Measurements from ENCODE around the gene ARHGEF28.

Gene ARHGEF28

DNA sequence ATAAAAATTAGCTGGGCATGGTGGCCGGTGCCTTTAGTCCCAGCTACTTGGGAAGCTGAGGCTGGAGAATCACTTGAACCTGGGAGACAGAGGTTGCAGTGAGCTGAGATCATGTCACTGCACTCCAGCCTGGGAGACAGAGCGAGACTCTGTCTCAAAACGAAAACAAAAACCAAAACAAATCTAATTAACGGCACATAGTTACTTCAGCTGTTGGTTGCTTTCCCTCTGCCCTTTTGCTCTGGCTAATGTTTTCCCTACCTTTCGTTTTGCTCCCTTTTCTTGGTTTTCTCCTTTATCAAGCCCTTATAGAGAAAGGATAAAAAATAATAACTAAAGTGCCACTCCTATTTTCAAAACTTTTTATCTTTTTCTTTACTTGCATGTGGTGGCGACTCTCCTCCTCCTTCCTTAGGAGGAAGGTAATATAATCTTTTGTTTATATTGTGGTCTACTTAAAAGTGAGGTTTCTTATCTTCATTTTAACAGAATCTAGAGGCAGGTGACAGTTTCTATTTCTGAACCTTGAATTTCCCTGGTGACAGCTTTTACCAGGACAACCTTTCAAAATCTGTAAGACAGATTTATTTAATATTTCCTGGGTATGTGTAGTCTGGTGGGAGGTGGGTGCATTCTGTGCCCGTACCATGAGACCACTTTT lies 125.4 kb downstream of the ARHGEF28 start:
- no peak for TF ChIP-seq CTCF (IDR thresholded peaks at IDR 0.05)
- Histone ChIP-seq H3K4me3 (ENCODE audit: low read depth in 1 of 2, low read length in 1 of 2) (no peak overlapping the region), H3K9me3 (no peaks in the 10 kb centered on the region), H3K4me1 (ENCODE audit: control insufficient read depth in 1 of 2, insufficient read depth in 1 of 2, low read depth in 1 of 2, low read length in 1 of 2) (no peaks in the 10 kb centered on the region), H3K27me3 (peaks cover 13% of the 10 kb centered on the region), H3K36me3 (no peaks in the 10 kb centered on the region), H3K27ac (no peak overlapping the region)

- no peak overlapping the region for H3K27ac ChIP-seq
- TF ChIP-seq CTCF (IDR thresholded peaks at IDR 0.05), result no peak
- H3K27me3 ChIP-seq, result peaks cover 13% of the 10 kb centered on the region
- H3K4me1 ChIP-seq (ENCODE audit: control insufficient read depth in 1 of 2, insufficient read depth in 1 of 2, low read depth in 1 of 2, low read length in 1 of 2), result no peaks in the 10 kb centered on the region
- H3K9me3 ChIP-seq, result no peaks in the 10 kb centered on the region
- no peaks in the 10 kb centered on the region for H3K36me3 ChIP-seq
- H3K4me3 ChIP-seq (ENCODE audit: low read depth in 1 of 2, low read length in 1 of 2), result no peak overlapping the region
These were observed 128.3 kb downstream of the ARHGEF28 start for GRCh38 chr5:73754254-73754653.

DNA sequence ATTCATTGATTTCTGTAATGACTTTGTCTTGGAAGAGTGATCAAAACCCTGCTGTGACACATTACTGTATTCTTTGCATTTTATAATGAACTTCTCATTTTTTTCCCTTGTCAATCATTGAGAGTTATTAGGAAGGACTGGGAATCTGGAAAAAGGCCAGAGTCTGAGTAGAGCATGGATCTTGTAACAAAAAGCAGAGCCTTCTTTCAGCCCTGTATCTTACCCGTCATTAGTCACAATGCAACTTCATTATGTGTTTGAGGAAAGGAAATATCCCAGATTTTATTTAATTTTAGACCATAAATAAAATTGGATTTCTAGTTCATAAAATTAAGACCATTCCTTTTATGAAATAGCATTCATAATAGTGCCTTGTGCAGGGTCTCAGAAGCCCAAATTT lies 131.4 kb downstream of the ARHGEF28 start:
- no peak for TF ChIP-seq CTCF (IDR thresholded peaks at IDR 0.05)
- H3K9me3 ChIP-seq, result no peaks in the 10 kb centered on the region

GRCh38 chr5:73759771-73760170 lies 133.8 kb downstream of the ARHGEF28 start:
- Histone ChIP-seq H3K27ac (no peak overlapping the region), H3K4me3 (ENCODE audit: low read depth in 1 of 2, low read length in 1 of 2) (no peak overlapping the region), H3K36me3 (no peaks in the 10 kb centered on the region), H3K4me1 (ENCODE audit: control insufficient read depth in 1 of 2, insufficient read depth in 1 of 2, low read depth in 1 of 2, low read length in 1 of 2) (no peaks in the 10 kb centered on the region), H3K27me3 (no peaks in the 10 kb centered on the region), H3K9me3 (no peaks in the 10 kb centered on the region)
- no peak for TF ChIP-seq CTCF (IDR thresholded peaks at IDR 0.05)

More for the DNA sequence above, 131.4 kb downstream of the ARHGEF28 start:
- Histone ChIP-seq H3K27me3 (no peaks in the 10 kb centered on the region), H3K27ac (no peak overlapping the region), H3K4me1 (ENCODE audit: control insufficient read depth in 1 of 2, insufficient read depth in 1 of 2, low read depth in 1 of 2, low read length in 1 of 2) (no peaks in the 10 kb centered on the region), H3K36me3 (no peaks in the 10 kb centered on the region), H3K4me3 (ENCODE audit: low read depth in 1 of 2, low read length in 1 of 2) (no peak overlapping the region)

DNA sequence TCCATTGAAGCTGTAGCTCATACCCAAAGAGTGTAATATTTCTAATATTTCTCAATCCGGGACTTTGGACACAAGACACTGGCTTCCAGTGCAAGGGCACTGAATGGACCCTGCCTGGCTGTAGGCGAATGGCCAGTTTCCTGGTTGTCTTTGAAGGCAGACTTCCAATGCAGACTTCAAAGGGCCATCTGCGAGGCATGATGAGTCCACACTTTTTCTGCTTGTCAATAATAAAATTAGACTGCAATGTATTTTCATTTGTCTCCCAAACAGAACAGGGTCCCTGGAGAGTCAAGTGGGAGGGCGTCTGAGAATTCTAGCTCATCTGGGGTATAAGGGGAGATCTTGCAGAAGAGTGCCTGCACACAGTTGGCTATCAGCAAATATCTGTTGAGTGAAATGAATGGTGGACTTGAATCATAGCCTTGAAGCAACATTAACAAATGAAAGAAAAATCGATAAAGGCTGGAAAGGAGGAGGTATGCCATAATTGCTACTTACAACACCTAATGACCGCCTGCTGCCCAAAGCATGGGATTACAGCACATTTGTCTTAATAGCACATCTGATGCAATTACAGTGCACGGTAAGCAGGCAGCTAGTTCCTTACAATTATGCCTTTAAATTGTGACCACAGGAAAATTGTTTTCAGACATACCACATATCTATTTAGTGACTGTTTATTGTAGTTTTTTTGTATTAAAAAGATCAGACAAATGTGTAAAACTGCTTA lies 137.5 kb downstream of the ARHGEF28 start:
- Histone ChIP-seq H3K9me3 (peaks cover 4% of the 10 kb centered on the region), H3K27me3 (no peaks in the 10 kb centered on the region), H3K4me3 (ENCODE audit: low read depth in 1 of 2, low read length in 1 of 2) (no peak overlapping the region), H3K27ac (no peak overlapping the region), H3K4me1 (ENCODE audit: control insufficient read depth in 1 of 2, insufficient read depth in 1 of 2, low read depth in 1 of 2, low read length in 1 of 2) (no peaks in the 10 kb centered on the region), H3K36me3 (no peaks in the 10 kb centered on the region)
- TF ChIP-seq CTCF (IDR thresholded peaks at IDR 0.05), result no peak
